Astrocyte (in vitro differentiated cells and primary cell): ENCODE data around the gene SLC16A7.

Experiments
- EZH2 ChIP-seq: IDR thresholded peaks from 2 replicates; pipeline ENCODE4 v1.6.1; 2012; ENCODE audit warnings: mild to moderate bottlenecking, low read length, inconsistent platforms; ENCODE audit not compliant: insufficient read depth
- TF ChIP-seq, protein P1 (sequence below): IDR thresholded peaks from 2 replicates; pipeline ENCODE4 v1.5.1; 2011; ENCODE audit warnings: low read depth, mild to moderate bottlenecking, inconsistent platforms, low read length, moderate library complexity; ENCODE audit not compliant: insufficient read depth

DNA sequence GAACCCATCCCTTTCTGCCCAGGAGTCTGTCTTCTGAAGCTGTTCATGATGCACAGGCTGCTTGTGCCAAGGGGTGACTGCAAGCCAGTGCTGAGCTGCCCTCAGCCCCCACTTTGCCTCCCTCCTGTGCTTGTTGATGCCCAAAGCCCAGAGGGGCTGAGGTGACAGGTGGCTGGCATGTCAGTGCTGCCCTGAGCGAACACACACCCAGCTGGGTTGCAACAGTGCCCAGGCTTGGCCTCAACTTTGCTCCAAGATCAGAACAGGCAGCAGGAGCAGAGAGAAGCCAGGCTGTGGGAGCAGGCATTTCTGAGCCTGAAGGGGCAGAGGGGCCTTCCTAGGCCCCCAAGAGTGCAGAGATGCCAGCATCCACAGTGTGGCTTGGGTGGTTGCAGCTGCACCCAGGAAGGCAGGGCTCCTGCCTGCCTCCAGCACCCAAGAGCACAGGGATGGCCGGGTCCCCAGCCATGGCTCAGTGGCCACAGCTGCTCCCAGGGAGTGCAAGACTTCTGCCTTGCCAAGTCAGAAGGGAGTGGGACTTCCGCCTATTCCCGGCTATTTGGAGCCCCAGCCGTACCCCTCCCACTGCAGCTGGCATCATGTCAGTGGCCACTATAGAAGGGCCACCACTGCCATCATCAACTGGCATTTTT lies 83.1 kb downstream of the SLC16A7 start:
- TF ChIP-seq, protein P1, sequence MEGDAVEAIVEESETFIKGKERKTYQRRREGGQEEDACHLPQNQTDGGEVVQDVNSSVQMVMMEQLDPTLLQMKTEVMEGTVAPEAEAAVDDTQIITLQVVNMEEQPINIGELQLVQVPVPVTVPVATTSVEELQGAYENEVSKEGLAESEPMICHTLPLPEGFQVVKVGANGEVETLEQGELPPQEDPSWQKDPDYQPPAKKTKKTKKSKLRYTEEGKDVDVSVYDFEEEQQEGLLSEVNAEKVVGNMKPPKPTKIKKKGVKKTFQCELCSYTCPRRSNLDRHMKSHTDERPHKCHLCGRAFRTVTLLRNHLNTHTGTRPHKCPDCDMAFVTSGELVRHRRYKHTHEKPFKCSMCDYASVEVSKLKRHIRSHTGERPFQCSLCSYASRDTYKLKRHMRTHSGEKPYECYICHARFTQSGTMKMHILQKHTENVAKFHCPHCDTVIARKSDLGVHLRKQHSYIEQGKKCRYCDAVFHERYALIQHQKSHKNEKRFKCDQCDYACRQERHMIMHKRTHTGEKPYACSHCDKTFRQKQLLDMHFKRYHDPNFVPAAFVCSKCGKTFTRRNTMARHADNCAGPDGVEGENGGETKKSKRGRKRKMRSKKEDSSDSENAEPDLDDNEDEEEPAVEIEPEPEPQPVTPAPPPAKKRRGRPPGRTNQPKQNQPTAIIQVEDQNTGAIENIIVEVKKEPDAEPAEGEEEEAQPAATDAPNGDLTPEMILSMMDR: no peak
- TF ChIP-seq EZH2: no peak
